NCI-H526 (cell line): ENCODE data around the gene WDR87.
"Not testable (repeated sequence)": the region's sequence is repeated elsewhere in the genome, so short reads cannot be mapped to it uniquely, and the experiment has no call there.

Experiments
- DNase-seq, 2 experiments: peaks; one replicate each; lab custom pipeline; 2025; lab: John Stamatoyannopoulos, UW

The WDR87 gene

DNA sequence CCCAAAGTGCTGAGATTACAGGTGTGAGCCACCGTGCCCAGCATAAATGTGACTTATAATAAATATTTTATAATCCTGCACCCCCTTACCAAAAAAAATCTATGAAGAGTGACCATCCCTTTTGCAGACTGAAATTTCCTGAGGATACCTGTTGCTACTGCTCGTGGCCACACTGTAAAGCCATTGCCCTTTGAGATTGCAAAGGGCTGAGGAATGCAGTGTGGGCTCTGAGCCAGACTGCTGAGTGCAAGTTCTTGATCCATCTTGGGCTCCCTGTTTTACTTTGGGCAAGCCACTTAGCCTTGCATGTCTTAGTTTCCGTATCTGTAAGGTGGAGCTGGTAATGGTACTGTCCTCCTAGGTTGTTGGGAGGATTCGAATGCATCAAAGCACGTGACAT lies 24.0 kb upstream of the WDR87 start:
- no peak for DNase-seq

DNA sequence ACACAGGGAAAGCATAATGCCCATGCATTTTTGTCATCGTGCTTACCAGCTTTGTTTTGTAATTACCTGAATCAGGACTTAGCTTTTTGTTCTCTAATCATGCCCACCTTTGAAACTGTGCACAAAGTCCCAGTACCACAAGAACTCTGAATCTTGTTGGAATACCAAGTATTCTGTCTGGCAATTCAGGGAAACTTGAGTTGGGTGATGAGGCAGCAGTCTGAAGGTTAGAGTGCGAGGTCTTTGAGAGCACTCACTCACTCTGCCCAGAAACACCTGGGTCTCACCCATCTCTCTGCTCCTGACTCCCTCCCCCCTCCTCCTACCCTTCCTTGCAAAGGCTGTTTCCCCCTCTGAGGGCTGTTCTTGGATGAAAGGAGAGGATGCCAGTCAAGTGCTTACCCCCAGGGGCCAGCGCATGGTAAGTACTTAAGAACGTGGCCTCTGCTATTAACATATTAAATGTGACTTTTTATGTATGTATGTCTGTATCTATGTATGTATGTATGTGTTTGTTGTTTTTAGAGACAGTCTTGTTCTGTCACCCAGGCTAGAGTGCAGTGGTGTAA lies 23.0 kb upstream of the WDR87 start:
- no peak for DNase-seq

DNA sequence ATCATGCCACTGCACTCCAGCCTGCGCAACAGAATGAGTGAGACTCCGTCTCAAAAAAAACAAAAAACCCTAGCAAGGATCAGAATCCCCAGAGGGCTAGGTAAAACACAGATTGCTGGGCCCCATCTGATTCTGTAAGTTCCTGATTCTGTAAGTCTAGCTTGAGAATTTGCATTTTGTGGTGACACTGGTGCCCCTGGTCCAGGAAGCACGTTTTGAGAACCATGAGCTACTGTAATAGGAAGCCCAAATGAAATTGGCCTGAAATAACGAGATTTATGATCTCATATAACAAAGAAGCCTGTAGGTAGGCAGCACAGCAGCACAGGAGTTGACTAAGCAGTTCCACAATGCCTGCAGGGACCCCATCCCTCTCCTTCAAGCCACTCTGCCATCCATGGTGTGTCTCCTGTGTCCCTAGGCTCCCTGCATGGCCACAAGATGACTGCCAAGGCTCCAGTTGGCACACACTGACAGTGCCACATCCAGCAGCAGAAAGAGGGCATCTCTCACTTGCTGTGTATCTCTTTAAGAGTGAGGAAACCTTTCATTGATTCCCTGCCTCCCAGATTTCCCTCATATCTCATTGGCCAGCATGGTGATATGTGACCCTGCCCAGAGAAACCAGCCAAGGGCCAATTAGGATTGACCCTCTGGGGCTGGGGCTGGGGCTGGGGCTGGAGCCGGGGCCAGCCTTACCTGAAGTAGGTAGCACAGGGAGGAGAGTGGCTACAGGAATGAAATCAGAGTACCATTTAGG lies 22.3 kb upstream of the WDR87 start:
- DNase-seq, result peak; percentile 34 to 58

DNA sequence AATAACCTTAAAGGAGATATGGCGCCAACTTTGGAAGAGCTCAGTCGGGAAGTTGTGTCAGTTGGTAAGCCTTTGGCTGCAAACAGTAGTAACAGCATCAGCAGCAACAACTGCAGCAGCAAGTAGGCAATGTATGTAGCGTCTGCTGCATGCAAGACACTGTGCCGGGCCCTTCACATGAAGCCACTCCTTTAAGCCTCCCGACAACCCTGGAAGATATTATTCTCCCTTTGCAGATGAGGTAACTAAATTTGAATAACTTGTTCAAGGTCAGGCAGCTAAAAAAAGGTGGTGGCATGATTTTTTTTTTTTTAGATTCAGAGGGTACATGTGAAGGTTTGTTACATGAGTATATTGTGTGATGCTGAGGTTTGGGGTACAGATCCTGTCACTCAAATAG lies 20.3 kb upstream of the WDR87 start:
- no peak for DNase-seq

DNA sequence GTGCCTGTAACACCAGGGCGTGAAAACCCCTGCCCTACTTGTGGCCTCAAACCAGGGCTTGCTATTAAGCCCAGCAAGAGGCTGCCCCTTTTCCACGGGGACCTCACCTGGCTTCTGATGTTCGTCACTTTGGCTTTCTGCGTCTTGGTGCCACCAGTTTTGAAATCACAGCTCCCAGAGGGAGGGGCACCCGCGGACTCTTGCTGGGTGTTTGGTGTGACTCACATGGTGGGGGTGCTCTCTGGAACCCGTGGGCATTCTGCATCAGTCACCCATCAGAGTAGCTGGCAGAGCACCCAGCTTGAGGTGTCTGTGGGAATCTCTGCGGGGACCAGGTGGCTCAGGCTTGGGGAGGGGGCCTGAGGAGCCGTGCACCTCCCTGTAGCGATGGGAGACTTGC lies 19.9 kb upstream of the WDR87 start:
- no peak for DNase-seq

DNA sequence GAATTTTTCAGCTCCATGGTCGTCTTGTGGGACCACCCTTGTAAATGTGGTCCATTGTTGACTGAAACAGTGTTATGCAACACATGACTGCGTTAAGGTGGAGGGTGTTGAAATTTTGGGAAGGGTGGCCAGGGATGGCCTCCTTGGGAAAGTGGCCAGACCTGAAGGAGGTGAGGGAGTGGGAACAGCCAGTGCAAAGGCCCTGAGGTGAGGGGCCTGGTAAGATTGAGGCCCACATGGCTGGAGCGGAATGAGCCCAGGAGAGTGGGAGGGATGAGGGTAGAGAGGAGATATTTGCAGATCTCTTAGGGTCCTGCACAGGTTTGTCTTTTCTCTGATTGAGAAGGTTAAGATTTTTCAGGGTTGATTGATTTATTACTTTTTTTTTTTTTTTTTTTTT lies 18.8 kb upstream of the WDR87 start:
- DNase-seq, result no peak

DNA sequence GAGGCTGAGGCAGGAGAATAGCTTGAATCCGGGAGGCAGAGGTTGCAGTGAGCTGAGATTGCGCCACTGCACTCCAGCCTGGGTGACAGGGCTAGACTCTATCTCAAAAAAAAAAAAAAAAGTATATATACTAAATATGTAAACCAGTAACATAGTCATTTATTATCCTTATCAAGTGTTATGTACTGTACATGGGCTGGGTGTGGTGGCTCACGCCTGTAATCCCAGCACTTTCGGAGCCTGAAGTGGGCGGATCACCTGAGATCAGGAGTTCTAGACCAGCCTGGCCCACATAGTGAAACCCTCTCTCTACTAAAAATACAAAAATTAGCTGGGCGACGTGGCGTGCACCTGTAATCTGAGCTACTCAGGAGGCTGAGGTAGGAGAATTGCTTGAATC lies 18.2 kb upstream of the WDR87 start:
- not testable (repeated sequence) for DNase-seq

DNA sequence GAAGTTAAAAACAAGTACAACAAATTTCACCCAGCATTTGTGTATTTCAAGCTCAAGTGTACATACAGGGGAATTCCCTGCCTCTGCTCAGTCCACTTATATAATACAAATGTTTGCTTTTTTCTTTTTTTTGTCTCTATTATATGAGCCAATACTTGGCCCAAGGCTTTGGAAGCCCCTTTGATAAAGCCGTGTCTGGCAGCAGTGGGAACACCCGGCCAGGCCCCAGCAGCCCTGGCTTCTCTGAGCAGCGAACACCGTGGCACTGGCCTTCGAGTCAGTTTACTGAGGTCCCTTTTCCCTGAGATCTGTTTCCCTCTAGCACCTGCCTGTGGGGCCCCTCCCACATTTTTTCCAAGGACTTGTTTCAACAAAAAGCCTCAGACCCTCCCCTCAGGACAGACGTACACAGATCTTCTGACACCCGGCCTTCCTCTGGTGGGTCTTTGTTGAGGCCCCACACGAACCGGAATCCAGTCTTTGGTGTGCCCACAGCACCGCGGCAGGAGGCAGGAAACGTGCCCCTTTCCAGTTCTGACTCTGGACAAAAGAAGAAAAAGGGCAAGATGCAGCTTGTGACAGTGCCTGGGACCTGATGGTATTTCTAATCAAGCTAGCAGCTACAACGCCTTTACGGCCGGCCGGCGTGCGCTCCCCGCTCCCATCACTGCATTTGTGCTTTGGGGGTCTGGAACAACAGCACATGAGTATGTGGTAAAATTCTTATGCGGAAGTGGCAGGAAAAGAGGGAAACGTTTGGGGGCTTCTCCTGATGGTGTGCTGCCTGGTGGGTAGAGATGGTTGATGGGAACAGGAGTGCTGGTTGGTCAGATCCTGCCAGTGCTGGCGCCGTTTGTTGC lies 14.4 kb upstream of the WDR87 start:
- DNase-seq, result no peak

DNA sequence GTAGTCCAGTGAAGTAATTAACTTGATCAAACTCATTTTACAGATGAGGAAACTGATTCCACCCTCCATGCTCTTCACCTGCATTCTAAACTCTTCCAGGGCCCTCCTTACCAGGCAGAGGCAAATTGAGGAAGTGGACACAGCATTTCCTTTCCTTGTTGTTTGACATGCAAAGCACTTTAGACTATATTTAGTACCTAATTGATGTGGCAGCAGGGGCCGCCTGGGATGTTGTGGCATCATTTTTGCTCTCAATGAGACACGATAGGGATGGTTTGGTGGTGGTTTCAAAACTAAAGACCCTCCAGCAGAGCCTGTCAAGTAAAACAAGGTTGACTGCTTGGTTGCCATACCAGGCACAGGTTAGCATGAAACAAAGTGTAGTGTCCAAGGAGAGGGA lies 8.5 kb upstream of the WDR87 start:
- DNase-seq, result peak; percentile 50 to 81

DNA sequence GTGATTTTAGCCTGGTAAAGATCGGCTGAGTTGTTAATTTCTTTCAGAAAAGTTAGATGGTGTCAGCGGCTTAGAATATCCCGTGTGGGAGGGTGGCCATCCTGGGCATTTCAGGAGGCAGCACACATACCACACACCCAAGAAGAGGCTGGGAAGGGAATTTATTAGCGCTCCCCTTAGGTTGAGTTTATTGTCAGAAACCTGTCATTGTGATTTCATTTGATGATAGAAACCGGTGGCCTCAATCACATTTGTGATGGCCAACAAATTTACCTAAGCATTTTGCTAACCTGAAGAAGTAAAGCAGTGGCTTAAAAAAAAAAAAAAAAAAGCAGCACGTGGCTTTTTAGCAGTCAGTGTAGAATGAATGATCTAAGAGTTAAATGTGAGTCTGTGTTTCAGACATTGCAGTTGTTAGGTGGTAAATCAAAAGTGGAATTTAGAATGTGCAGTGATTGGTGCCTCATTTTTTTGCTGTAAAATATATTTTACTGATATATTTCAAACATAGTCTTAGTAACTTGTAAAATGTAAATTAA lies 3.3 kb upstream of the WDR87 start:
- DNase-seq, result no peak

DNA sequence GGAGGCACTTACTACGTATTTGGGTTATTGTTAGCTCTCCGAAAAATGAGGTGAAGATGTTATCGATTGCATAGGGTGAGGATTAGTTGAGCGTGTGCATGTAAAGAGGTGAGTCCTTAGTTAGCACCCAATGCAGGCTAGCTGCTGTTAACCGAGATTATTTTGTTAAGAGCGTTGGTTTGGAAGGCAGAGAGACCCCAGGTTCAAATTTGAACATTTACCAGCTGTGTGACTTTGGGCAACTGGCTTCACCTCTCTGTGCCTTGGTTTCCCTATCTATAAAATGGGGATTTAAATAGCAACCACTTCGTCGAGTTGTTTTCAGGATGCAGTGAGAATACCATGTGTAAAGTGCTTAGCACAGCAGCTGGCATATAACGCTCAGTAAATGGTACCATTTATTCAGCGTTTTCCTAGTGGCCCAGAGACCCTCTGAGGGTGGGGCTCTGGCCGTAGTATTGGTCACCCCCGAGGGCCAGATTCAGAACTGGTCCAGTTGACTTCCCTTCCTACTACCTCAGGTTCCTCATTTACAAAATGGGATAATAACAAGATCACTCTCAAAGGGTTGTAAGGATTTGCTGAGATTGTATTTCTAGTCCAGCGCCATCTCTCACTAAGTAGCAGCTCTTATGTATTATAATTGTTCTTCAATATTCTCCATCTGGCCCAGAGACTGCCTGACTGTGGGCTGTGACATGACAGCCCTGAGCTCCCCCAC lies 1.5 kb upstream of the WDR87 start:
- no peak for DNase-seq

DNA sequence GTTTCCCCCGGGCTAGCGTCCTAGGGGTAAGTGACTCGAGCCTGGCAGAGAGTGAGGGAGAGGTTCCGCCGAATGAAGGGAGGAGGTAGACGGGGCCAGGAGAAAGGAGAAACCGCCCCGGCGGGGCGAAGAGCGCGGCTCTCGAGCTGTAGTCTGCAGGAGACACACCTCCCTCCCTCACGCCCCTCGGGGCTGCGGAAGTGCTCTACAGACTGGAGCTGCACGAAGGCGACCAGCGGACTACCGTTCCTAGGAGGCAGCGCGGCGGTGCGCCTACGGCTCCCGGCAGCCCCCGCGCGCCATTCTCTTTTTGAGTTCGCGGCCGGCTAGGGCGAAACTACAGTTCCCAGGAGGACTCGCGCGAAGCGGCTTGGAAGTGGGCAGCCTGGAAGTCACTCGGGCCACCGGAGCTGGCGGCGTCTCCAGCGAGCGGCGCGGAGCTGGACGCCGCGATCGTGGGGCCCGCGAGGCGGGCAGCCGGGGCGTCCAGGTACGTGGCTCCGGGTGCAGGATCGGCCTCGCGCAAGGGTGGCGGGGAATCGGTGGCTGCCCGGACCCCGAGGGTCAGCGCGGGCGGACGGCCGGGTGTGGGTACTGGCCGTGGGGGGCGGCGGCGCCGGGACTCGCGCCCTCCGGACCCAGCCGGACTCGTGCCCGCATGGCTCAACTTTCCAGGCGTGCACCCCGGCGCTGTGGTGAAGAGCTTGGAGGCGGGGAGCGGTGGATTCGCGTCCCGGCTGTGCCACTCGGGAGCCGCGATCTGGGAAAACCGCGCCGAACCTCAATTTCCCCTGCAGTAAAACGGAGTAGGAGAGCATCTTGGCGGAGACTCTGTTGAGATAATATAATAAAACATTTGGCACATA lies 708 bp upstream of the WDR87 start, which contains the start of gene SIPA1L3:
Gene SIPA1L3 (plus strand): TSS at position 340 of the 866 bp plus-strand sequence. CDS start 174,358 bp downstream, outside the sequence.
- DNase-seq, result peak; percentile 96 to 99

DNA sequence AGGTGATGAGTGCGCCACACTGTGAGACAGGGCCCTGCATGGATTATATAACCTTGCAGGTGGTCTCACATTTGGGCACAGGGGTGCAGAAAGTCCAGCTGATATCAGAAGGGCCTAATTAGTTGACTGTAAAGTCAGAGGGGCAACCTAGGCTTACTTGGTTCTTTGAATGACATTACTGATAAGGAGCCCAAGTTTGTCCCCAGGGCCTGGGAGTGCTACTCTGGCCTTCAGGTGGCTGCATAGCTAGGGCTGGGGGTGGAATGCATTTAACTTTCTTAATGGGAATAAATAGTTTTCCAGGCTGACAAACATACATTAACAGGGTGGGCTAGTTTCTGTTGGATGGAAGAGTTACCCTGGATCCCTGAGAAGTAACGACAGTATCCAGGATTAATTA lies 3.3 kb downstream of the WDR87 start:
- no peak for DNase-seq

DNA sequence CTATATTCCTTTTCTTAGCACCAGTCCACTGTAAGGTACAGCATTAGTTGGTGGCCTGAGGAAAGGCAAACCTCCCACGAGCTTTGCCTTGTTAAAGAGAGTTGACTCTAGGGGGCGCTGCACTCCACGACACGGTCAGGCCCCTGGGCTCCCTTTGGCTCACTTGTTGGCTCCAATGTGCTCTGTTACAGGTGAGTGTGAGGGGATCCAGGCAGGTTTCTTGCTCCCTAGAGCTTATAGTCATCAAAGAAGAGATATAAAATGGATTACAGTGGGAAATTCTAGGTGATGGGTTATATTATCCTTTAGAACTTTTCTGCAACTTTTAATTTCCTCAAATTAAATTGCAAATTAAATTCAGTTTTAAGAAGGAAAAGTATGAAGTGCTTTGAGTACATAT lies 3.7 kb downstream of the WDR87 start:
- peak; percentile 73 to 95 for DNase-seq

DNA sequence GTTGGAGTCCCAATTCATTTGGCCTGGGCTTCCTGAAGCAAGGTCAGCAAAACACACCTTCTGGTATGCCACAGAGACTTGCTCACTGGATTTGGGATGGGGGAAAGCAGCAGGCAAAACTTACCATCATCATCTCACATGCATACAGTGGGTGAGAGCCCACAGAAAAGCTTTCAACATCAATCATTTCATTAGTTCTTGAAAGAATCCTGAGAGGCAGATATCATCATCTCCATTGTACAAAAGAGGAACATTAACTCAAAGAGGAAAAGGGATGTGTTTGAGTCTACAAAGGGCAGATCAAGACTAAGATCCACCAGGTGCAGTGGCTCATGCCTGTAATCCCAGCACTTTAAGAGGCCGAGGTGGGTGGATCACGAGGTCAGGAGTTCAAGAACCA lies 6.4 kb downstream of the WDR87 start:
- DNase-seq, result no peak

DNA sequence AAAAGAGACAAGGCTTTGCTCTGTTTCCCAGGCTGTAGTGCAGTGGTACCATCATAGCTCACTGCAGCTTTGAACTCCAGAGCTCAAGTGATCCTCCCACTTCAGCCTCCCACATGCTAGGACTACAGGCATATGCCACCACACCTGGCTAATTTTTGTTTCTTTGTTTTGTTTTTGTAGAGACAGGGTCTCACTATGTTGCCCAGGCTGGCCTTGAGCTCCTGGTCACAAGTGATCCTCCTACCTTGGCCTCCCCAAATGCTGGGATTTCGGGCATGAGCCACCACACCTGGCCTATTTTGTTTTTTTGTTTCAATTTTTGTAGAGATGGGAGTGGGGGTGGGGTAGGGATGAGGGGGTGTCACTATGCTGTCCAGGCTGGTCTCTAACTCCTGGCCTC lies 6.9 kb downstream of the WDR87 start:
- DNase-seq, result no peak

DNA sequence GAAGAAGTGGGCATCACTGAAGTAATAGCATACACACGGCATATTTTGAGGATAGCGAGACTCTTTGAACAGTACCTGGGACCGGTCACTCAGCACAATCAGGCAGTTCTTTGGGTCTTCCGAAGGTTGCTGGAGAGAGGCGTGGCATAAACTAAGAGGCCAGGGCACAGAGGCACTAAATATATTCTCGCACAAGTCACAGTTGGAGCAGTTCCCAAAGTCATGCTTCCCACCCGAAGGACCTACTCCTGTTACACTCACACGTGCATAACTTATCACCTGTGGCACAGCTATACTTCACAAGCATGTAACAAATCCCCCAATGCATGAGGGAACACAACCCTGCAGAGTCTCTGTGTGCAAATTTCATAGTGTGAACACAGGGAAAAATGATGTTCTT lies 10.2 kb downstream of the WDR87 start:
- no peak for DNase-seq

DNA sequence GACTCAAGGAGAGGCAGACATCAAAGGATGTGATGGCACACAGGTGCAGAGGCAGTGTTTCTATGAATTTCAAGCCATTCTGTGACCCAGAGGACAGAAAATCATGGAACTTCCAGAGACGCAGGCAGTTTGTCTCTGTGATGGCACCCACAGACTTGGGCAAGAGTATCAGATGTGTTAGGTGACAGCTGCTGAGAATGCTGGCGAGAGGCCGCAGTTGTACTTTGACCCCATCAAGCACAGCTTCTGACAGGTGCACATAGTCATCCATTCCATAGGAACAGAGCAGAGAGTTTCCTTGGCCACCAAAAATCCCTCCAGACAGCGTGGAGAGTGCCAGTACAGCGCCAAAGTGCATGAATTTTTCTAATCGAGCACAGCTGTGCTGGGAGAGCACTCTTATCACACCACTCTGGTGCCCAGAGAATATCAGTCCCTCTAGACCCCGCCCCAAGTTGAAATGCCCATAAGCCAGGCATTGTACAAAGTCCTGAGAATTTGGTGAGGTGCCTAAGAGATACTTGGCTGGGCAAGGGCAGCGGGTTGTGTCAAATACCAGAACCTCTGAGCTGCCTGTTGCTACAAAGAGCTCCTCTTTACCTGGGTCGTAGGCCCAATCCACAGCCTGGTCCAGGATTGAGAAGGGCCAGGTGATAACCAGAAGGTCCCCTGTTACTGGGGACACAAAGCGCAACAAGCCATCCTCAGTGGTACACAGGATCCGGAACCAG lies 12.4 kb downstream of the WDR87 start:
- peak in 1 of 2 experiments; percentile 49 for DNase-seq

DNA sequence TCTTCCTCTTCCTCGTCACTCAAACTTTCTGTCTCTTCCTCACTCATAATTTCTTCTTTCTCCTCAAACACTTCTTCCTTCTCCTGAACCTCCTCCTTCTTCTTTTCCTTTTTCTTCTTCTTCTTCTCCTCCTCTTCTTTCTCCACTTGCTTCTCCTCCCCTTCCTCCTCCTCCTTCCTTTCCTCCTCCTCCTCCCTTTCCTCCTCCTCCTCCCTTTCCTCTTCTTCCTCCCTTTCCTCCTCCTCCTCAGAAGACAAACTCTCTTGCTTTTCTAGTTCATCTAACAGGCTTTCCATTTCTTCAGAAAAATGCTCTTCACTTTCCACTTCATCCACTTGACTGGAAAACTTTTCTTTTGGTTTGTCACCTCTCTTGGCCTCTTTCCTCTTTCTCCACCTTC lies 19.8 kb downstream of the WDR87 start:
- DNase-seq, result no peak

DNA sequence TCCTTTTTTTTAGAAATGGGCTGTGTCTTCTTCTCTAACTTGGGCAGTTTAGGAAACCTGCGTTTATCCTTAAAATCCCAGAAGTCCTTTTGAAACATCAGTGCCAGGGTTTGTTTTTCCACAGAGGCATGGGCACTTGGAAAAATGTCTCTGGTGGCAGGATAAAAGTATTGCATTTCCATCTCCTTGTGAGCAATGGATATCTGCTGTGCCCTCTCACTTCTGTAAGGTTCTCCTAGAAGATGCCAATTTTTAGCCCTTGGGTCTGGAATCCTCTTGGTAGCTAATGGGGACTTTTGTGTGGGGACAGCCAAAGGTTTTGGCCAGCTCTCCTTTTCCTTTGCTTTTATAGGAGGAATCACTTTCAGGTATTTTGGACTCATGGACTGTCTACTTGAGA lies 21.0 kb downstream of the WDR87 start:
- DNase-seq, result no peak
